ENCODE results near the gene SMIM43. TPM values are rescaled to one million over a fixed set of nuclear protein-coding genes. Genes with fewer than 3 reads are reported as not detected.

Gene SMIM43
- total and polyA plus RNA-seq, 2 of the 8 experiments (the other 6 are each of a cell fraction or from before 2014, with no cell fraction given): 0.50 to 0.94 TPM

GRCh38 chr4:121728798-121729226 lies 36.2 kb downstream of the SMIM43 start (continued):
- TF ChIP-seq SP1 (IDR thresholded peaks at IDR 0.05; ENCODE audit: low read depth, low read length) (no peak), BACH1 (IDR thresholded peaks at IDR 0.05; ENCODE audit: low read length) (no peak)
- TF ChIP-seq, protein P1, sequence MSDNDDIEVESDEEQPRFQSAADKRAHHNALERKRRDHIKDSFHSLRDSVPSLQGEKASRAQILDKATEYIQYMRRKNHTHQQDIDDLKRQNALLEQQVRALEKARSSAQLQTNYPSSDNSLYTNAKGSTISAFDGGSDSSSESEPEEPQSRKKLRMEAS (IDR thresholded peaks at IDR 0.05): no peak

Data from H1 (cell line).